ENCODE measurements around the gene NCAM1.

Gene NCAM1

DNA sequence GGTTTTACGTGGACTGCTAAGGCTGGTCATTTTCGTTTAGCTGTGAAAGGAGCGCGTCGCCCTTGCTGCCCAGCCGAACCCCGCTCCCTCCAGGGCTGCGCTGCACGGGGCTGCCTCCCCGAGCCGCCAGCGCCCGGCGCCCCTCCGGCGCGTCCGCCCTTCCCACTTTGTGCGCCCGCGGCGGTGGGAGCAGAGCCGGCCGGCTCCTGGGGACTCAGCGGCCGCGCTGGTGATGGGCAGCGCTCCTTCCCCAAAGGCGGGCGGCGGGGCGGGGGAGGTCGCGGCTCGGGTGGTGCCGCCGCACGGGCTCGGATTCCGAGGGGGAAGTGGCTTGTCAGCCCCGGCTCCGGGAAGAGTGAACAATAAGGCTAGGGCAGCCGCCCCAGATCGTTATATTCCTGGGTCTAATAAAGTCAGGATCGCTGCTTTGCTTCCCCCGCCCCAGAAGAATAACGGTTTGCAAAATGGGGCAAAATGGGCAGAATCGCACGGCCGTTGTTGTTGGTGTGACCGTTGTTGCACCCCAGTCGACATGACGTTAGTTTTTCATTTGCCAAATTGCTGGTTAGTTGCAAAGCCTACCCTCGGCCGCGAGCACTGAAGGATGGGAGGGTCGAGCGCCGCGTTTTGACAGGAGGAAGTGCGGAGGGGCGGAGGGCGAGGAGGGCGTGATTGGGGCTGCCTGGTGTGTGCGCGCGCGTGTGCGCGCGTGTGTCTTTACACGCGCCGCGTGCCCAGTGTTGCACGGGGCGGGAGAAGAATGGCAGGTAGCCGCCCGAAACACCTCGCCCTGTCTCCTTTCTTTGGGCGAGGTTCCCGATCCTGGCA, 745 bp downstream of the NCAM1 start:
- no peaks in the 10 kb centered on the region for H3K36me3 Mint-ChIP-seq (ENCODE audit: low read depth)
- H3K4me1 Mint-ChIP-seq (ENCODE audit: low read depth), result peaks cover 10% of the 10 kb centered on the region
- DNase-seq (ENCODE audit: low spot score), result no peak
- no peak overlapping the region for H3K27ac Mint-ChIP-seq
- H3K4me3 Mint-ChIP-seq, result peak overlapping the region; percentile 82
- H3K9me3 Mint-ChIP-seq, result no peaks in the 10 kb centered on the region
- H3K27me3 Mint-ChIP-seq (ENCODE audit: low read depth), result peaks cover 71% of the 10 kb centered on the region

DNA sequence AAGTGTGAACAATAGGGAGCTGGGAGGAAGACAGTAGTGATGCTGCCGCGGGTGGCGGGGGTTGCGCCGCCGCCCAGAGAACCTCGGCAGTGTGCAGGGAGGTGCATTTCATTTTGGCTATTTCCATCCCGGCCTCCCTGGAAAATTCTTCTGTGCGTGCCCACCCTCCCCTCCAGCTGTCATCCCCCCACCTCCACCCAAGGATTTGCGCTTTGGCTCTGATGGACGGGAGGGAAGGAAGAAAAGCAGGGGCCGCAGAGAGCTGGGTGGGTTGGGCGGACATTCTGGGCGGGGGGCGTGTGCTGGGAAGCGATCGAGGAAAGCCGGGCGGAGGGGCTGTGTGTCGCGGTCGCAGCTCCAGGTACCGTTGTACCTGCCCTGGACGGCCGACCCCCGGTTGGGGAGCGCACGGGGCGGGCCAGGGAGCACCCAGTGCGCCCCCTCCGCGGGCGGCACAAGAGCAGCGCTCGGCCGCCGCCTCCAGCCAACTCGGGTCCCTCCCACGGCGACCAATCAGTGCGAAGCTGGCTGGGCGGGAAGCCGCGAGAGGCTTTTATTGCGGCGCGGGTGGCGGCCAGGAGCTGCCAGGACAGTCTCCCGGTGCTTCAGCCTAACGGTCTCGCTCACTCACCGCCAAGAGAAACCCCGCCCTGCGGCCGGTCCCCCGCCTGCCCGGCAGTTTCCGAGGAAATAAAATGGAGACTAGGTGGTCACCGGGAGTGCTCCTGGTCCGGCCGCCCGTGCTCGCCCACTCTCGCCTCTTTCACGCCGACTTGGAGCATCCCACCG, 1.6 kb downstream of the NCAM1 start:
- H3K4me3 Mint-ChIP-seq, result peak overlapping the region; percentile 82

DNA sequence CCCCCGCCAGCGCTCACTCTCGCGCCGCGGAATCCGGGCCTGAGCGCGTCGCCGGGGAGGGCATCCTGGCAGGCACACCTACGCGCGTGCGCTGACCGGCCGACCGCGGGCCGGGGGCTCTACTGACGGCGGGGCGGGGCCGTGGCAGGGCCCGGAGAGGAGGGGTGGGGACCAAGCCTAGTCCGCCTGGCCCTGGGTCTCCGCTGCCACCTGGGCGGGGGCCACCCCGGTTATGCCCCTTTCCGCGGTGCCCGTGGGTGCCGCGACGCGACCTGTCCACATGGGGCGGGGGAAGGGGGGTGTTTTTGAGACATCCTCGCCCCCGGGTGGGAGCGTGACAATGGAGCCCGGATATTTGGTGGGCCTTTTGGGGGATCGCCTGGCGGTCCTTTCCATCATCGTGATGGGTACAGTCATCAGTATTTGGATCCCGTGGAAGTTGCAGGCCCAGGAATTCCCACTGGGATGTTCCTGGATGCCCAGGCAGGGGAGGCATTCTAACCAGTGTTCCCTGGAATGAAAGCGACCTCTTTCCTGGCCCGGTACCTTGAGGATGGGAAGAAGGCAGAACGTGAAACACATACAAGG, 2.2 kb downstream of the NCAM1 start:
- DNase-seq (ENCODE audit: low spot score), result no peak
- Mint-ChIP-seq H3K27ac (no peak overlapping the region), H3K4me3 (no peak overlapping the region), H3K27me3 (ENCODE audit: low read depth) (peaks cover 66% of the 10 kb centered on the region), H3K36me3 (ENCODE audit: low read depth) (no peaks in the 10 kb centered on the region), H3K9me3 (no peaks in the 10 kb centered on the region), H3K4me1 (ENCODE audit: low read depth) (peaks cover 10% of the 10 kb centered on the region)

More for the DNA sequence above, 1.6 kb downstream of the NCAM1 start:
- Mint-ChIP-seq H3K9me3 (no peaks in the 10 kb centered on the region), H3K36me3 (ENCODE audit: low read depth) (no peaks in the 10 kb centered on the region), H3K27ac (no peak overlapping the region), H3K4me1 (ENCODE audit: low read depth) (peaks cover 10% of the 10 kb centered on the region), H3K27me3 (ENCODE audit: low read depth) (peaks cover 72% of the 10 kb centered on the region)
- no peak for DNase-seq (ENCODE audit: low spot score)

DNA sequence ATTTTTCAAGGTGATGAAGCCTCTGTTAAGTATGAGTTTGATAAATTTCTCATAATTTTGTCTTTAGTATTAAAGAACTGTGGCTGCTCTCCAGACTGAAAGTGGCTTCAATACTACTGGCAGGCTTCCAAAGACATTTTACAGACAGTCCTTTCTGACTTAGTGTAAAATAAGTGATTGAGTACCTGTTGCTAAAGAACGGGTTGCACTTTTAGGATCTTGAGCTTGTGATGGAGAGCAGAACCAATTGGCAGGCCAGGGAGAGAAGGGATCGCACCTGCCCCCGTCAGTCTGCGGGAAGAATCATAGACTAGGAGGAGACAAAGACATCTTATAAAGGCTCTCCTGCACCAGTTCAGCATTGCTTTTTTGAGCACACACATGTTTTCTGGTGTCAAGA, 4.4 kb downstream of the NCAM1 start:
- Mint-ChIP-seq H3K27me3 (ENCODE audit: low read depth) (peaks cover 56% of the 10 kb centered on the region), H3K27ac (no peak overlapping the region)

DNA sequence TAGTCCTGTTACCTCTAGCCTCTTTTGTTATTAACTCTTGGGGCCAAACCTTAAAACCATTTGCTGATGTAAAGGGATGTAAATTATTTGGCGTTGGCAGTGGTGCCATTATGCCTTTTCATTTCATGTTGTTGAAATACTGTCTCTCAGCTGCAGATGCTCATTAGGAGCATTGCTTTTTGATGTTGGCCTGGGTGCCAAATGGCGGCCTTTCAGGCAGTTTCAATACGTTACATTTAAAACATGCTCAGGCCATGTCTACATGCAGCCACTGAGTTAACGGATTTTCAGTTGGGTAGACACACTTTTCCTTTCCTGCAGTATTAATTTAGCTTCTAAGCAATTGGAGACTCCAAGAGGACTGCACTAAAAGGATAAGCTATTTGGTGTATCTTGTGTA, 5.3 kb downstream of the NCAM1 start:
- Mint-ChIP-seq H3K36me3 (ENCODE audit: low read depth) (no peaks in the 10 kb centered on the region), H3K4me1 (ENCODE audit: low read depth) (peaks cover 7% of the 10 kb centered on the region), H3K4me3 (no peak overlapping the region), H3K27me3 (ENCODE audit: low read depth) (peaks cover 47% of the 10 kb centered on the region), H3K27ac (no peak overlapping the region), H3K9me3 (no peaks in the 10 kb centered on the region)
- no peak for DNase-seq (ENCODE audit: low spot score)

More for the DNA sequence above, 4.4 kb downstream of the NCAM1 start:
- no peak for DNase-seq (ENCODE audit: low spot score)
- no peaks in the 10 kb centered on the region for H3K36me3 Mint-ChIP-seq (ENCODE audit: low read depth)
- H3K4me3 Mint-ChIP-seq, result no peak overlapping the region
- no peaks in the 10 kb centered on the region for H3K9me3 Mint-ChIP-seq
- H3K4me1 Mint-ChIP-seq (ENCODE audit: low read depth), result peaks cover 10% of the 10 kb centered on the region

DNA sequence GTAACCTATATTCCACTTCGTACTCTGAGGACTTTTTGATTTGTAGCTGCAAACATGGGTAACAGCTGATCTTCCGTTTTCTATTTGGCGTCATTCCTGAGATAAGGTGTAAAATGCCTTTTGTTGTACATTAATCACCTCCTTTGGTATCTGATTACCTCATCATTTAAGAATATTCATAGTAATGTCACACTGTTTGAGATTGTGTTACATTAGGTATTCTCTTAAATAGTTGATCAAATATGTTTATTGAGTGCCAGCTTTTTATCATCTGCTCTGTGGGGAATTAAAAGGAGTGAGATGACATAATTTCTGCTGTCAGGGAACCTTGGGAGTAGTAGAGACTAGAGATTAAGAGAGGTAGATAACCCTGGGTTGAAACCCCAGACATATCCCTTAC, 5.9 kb downstream of the NCAM1 start:
- no peak overlapping the region for H3K27ac Mint-ChIP-seq
- no peaks in the 10 kb centered on the region for H3K9me3 Mint-ChIP-seq
- peaks cover 44% of the 10 kb centered on the region for H3K27me3 Mint-ChIP-seq (ENCODE audit: low read depth)
- peaks cover 5% of the 10 kb centered on the region for H3K4me1 Mint-ChIP-seq (ENCODE audit: low read depth)
- no peak overlapping the region for H3K4me3 Mint-ChIP-seq
- no peak for DNase-seq (ENCODE audit: low spot score)
- no peaks in the 10 kb centered on the region for H3K36me3 Mint-ChIP-seq (ENCODE audit: low read depth)

DNA sequence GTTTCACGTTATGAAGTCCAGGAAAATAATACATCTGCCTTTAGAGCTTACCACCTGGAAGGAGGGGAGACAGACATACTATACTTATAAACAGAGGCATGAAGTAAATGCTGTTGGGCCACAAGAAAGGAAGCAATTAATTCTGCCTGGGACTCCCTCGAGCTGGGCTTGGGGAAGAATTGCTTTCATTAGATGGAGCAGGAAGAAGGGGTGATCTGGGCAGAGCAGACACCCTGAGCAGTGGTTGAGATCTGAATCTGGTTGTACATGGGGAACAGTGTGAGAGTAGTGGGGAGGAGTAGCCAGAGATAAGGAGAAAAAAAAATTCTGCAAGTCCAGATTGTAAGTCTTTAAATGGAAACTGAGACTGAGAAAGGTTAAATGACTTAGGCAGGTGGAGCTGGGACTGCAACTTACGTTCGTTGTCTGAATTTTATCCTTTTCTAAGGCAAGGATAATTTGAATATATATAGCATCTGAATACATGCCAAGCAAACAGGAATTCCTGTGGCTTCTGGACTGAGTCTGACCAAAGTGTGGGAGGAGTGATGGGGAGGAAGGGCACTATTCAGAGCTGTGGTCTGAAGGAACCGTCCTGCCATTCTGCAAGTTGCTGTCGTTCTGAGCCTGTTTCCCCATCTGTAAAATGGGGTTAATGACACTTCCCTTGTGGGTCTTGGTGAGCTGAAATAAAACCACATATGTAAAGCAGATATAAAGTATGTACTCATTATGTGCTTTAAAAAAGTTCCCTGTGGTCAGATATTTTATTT, 7.9 kb downstream of the NCAM1 start:
- H3K4me3 Mint-ChIP-seq, result no peak overlapping the region
- H3K4me1 Mint-ChIP-seq (ENCODE audit: low read depth), result no peaks in the 10 kb centered on the region
- no peaks in the 10 kb centered on the region for H3K9me3 Mint-ChIP-seq
- H3K27ac Mint-ChIP-seq, result no peak overlapping the region
- no peak for DNase-seq (ENCODE audit: low spot score)
- peaks cover 33% of the 10 kb centered on the region for H3K27me3 Mint-ChIP-seq (ENCODE audit: low read depth)
- no peaks in the 10 kb centered on the region for H3K36me3 Mint-ChIP-seq (ENCODE audit: low read depth)

DNA sequence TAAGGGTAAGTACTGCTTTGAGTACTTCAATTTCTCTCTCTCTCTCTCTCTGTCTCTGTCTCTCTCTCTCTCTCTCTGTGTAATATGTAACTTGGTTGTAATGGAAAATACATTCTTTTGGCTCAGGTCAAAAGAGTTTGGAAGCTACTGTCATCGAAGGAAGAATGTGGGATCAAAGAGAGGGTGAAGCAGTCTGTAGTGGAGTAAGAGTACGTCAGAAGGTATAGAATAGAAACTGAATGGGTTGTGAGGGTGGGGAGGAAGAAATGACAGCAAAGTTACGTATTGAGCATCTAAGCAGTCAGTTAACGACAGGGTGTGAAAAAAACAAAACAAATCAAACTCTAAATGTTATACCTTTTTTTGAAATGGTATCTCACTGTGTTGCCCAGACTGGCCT, 10.0 kb downstream of the NCAM1 start:
- Mint-ChIP-seq H3K27ac (no peak overlapping the region), H3K36me3 (ENCODE audit: low read depth) (no peaks in the 10 kb centered on the region), H3K4me3 (no peak overlapping the region), H3K27me3 (ENCODE audit: low read depth) (peaks cover 20% of the 10 kb centered on the region), H3K4me1 (ENCODE audit: low read depth) (no peaks in the 10 kb centered on the region), H3K9me3 (no peaks in the 10 kb centered on the region)
- no peak for DNase-seq (ENCODE audit: low spot score)

DNA sequence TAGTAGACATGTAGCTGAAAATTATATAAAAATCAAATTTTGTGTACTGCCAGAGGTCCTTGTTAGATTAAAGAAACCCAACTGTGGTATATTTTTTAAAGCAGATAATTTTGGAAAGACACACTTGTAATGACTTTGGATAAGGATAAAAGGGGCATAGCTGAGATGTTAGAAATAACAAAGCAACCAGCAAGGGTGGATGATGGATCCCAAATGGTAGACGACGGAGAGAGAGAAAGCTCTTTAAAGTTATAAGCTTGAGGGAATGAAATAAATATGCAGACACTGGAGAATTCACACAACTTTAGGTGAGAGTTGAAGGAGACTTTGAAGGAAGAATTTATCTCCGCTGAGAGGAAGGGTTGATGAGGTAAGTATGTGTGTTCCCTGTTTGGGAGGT, 10.6 kb downstream of the NCAM1 start:
- Mint-ChIP-seq H3K27ac (no peak overlapping the region), H3K4me1 (ENCODE audit: low read depth) (no peaks in the 10 kb centered on the region), H3K9me3 (no peaks in the 10 kb centered on the region), H3K4me3 (no peak overlapping the region), H3K36me3 (ENCODE audit: low read depth) (no peaks in the 10 kb centered on the region), H3K27me3 (ENCODE audit: low read depth) (peaks cover 22% of the 10 kb centered on the region)
- no peak for DNase-seq (ENCODE audit: low spot score)

DNA sequence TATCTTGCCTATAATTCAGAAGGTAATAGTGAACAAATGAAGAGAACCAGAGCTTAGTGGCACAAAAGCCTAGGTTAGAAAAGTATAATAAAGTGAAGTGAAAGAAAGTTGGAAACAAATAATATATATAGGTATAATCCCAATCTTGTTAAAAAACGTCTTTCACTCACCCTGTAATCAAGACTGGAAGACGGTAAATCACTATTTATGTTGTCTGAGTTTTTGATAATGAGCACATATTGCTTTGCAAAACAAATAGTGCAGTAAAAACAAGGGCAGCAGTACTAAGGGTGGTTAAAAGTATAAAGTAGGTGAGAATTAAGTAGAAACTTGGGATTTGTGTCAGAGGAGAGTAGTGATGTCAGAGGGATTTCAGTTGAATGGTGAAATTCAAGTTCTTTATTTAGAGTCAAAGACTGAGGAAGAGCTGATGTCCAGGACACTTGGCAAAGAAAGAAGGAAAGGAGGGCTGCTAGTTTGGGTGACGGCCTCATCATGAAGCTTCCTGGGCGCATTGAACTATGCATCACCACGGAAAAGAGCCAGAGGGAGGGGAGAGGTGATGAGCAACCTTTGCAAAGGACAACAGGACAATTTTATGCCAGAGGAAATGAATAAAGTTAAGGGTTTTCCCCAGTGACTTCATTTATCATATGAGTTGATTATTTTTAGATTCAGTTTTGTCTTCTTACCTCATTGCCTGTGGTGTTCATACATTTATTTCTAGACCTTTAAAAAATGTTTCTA, 11.4 kb downstream of the NCAM1 start:
- no peak overlapping the region for H3K27ac Mint-ChIP-seq
- H3K36me3 Mint-ChIP-seq (ENCODE audit: low read depth), result no peaks in the 10 kb centered on the region
- H3K4me3 Mint-ChIP-seq, result no peak overlapping the region
- H3K4me1 Mint-ChIP-seq (ENCODE audit: low read depth), result no peaks in the 10 kb centered on the region
- H3K9me3 Mint-ChIP-seq, result no peaks in the 10 kb centered on the region
- H3K27me3 Mint-ChIP-seq (ENCODE audit: low read depth), result peaks cover 17% of the 10 kb centered on the region
- DNase-seq (ENCODE audit: low spot score), result no peak

DNA sequence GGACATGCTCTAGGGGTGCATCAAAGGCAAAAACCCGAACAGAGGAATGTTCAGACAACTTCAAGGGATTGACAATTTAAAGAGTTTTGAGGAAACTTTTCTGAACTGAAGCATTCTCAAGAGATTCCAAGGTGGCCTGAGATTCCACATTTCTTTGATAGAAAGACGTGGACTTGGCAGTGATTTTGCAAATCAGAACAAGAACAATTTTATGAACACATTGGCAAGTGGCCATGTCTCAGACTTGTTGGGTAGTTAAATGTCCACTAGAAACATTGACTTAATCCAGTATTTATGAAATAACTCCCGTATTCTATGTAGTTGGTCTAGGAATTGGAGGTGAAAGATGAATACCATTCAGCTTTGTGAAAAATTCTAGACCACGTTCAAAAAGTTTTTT, 13.8 kb downstream of the NCAM1 start:
- H3K36me3 Mint-ChIP-seq (ENCODE audit: low read depth), result no peaks in the 10 kb centered on the region
- no peak for DNase-seq (ENCODE audit: low spot score)
- no peaks in the 10 kb centered on the region for H3K4me1 Mint-ChIP-seq (ENCODE audit: low read depth)
- H3K27ac Mint-ChIP-seq, result no peak overlapping the region
- H3K9me3 Mint-ChIP-seq, result no peaks in the 10 kb centered on the region
- no peak overlapping the region for H3K4me3 Mint-ChIP-seq
- peaks cover 8% of the 10 kb centered on the region for H3K27me3 Mint-ChIP-seq (ENCODE audit: low read depth)

DNA sequence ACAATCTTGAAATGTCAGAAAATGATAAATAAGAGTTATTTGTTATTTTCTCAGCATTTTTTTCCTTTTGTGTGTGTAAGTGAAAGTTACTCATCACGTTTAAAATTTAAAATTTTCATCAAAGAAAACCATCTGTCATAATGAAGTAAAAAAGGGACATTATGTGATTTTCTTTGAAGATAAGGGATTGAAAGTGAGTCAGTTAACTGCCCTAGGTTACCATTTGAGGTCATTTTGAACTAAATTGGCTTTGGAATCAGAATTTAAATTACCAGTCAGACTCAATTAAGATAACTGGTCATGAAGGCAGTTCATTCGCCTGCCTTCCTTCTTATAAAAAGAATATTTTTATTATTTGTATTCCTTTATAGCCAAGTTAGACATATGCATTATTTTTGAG, 14.3 kb downstream of the NCAM1 start:
- Mint-ChIP-seq H3K36me3 (ENCODE audit: low read depth) (no peaks in the 10 kb centered on the region), H3K27ac (no peak overlapping the region), H3K4me1 (ENCODE audit: low read depth) (no peaks in the 10 kb centered on the region), H3K4me3 (no peak overlapping the region), H3K9me3 (no peaks in the 10 kb centered on the region), H3K27me3 (ENCODE audit: low read depth) (peaks cover 8% of the 10 kb centered on the region)
- no peak for DNase-seq (ENCODE audit: low spot score)

DNA sequence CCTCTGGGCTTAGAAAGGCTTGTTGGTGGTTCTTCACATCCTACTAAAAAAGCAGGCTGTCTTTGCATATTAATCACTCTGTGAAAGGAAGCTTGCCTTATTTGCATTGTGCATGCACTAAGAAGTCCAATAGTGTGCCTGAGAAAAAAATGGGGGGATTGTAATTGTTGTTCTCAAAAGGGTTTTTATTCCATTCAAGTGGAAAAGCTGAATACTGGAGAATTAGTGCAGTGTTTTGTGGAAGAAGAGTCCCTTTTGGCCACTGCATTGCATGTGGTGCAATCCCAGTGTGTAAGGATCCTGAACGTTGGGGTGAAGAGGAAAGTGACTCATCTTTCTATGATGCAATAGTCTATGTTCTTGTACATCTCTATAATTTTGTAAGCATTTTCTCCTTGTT, 16.5 kb downstream of the NCAM1 start:
- no peaks in the 10 kb centered on the region for H3K9me3 Mint-ChIP-seq
- no peaks in the 10 kb centered on the region for H3K36me3 Mint-ChIP-seq (ENCODE audit: low read depth)
- no peak overlapping the region for H3K27ac Mint-ChIP-seq
- DNase-seq (ENCODE audit: low spot score), result no peak
- H3K4me3 Mint-ChIP-seq, result no peak overlapping the region
- peaks cover 8% of the 10 kb centered on the region for H3K27me3 Mint-ChIP-seq (ENCODE audit: low read depth)
- H3K4me1 Mint-ChIP-seq (ENCODE audit: low read depth), result no peaks in the 10 kb centered on the region

Measured in T-helper 2 cell treated with Interferon-gamma antibody and Interleukin-4, amounts not matched to agents 5 μg/mL and 100 μg/mL, for 36 hours (primary cell).